Stimulated activated CD4-positive, alpha-beta T cell treated with anti-CD3 and anti-CD28 coated beads, Interleukin-1b, Interleukin-23, amount 100 ng/mL, for 1 hour (primary cell): ENCODE results near the gene NLRP12.
"Not testable (repeated sequence)": the region's sequence is repeated elsewhere in the genome, so short reads cannot be mapped to it uniquely, and the experiment has no call there.

Experiments
- DNase-seq, 2 donors: peaks; one replicate each; pipeline ENCODE4 v3.0.0-alpha.2; 2020; ENCODE audit warnings: low read depth in 2 of 2

Gene NLRP12

GRCh38 chr19:53832861-53833260 lies 8.7 kb upstream of the NLRP12 start:
- not testable (repeated sequence) for DNase-seq

- DNase-seq, result no peak
Measured at GRCh38 chr19:53828531-53828930, 4.4 kb upstream of the NLRP12 start.

GRCh38 chr19:53826876-53827275 lies 2.8 kb upstream of the NLRP12 start:
- no peak for DNase-seq

GRCh38 chr19:53823380-53824120 lies 564 bp downstream of the NLRP12 start:
- DNase-seq, result no peak

- no peak for DNase-seq
Measured at GRCh38 chr19:53819861-53820260, 4.3 kb downstream of the NLRP12 start.

GRCh38 chr19:53818756-53819155 lies 5.4 kb downstream of the NLRP12 start:
- no peak for DNase-seq

GRCh38 chr19:53813996-53814395 lies 10.1 kb downstream of the NLRP12 start:
- DNase-seq, result no peak

- no peak for DNase-seq
Measured at GRCh38 chr19:53812335-53812734, 11.8 kb downstream of the NLRP12 start.

- DNase-seq, result no peak
Measured at GRCh38 chr19:53810891-53811290, 13.2 kb downstream of the NLRP12 start.

GRCh38 chr19:53810187-53810546 lies 13.9 kb downstream of the NLRP12 start:
- no peak for DNase-seq

GRCh38 chr19:53809518-53810186 lies 14.5 kb downstream of the NLRP12 start:
- DNase-seq, result no peak

- DNase-seq, result no peak
Measured at GRCh38 chr19:53808710-53809125, 15.4 kb downstream of the NLRP12 start.

GRCh38 chr19:53801257-53801656 lies 22.9 kb downstream of the NLRP12 start:
- no peak for DNase-seq

- DNase-seq, result no peak
Measured at GRCh38 chr19:53795019-53795418, 29.1 kb downstream of the NLRP12 start.

- peak; percentile 36 to 60 for DNase-seq
Measured at GRCh38 chr19:53792721-53793433, 31.2 kb downstream of the NLRP12 start.

GRCh38 chr19:53789708-53790678 lies 34.1 kb downstream of the NLRP12 start:
- no peak for DNase-seq

GRCh38 chr19:53787266-53787665 lies 36.8 kb downstream of the NLRP12 start:
- no peak for DNase-seq

GRCh38 chr19:53786744-53787143 lies 37.4 kb downstream of the NLRP12 start:
- DNase-seq, result no peak

- no peak for DNase-seq
Measured at GRCh38 chr19:53785196-53785889, 38.8 kb downstream of the NLRP12 start.

GRCh38 chr19:53782698-53783097 lies 41.4 kb downstream of the NLRP12 start:
- DNase-seq, result no peak

- not testable (repeated sequence) for DNase-seq
Measured at GRCh38 chr19:53781332-53781731, 42.8 kb downstream of the NLRP12 start.
